SK-N-SH treated with all-trans-retinoic acid at 6 μM for 48 hours (cell line): ENCODE data around the gene MPPED2.

ENCODE experiments used
- ATAC-seq: fragments of 200-7000 bp; cut with Tn5 transposase; 3 replicates; pipeline ENCODE4 v1.9.1; 2020; ENCODE audit warnings: mild to moderate bottlenecking, moderate library complexity
- BACH2 ChIP-seq: fragments of 250-450 bp; sonication (Bioruptor Pico); IDR thresholded peaks from 2 replicates; pipeline ENCODE4 v1.9.0; 2021; ENCODE audit warnings: mild to moderate bottlenecking, borderline replicate concordance
- CSDC2 ChIP-seq: fragments of 250-450 bp; sonication (Bioruptor Pico); IDR thresholded peaks from 2 replicates; pipeline ENCODE4 v1.5.0; 2020; ENCODE audit warnings: mild to moderate bottlenecking, moderate library complexity
- ESRRG ChIP-seq: fragments of 250-450 bp; sonication (Bioruptor Pico); IDR thresholded peaks from 2 replicates; pipeline ENCODE4 v1.6.1; 2021; ENCODE audit warnings: mild to moderate bottlenecking
- GLIS3 ChIP-seq: fragments of 250-450 bp; sonication (Bioruptor Pico); IDR thresholded peaks from 2 replicates; pipeline ENCODE4 v1.5.0; 2020; ENCODE audit warnings: mild to moderate bottlenecking, moderate library complexity
- OSR1 ChIP-seq: fragments of 250-450 bp; sonication (Bioruptor Pico); IDR thresholded peaks from 2 replicates; pipeline ENCODE4 v1.8.0; 2022; ENCODE audit warnings: moderate library complexity, mild to moderate bottlenecking, inconsistent platforms
- RARB ChIP-seq: fragments of 250-450 bp; sonication (Bioruptor Pico); IDR thresholded peaks from 2 replicates; pipeline ENCODE4 v1.8.0; 2021; ENCODE audit warnings: mild to moderate bottlenecking, moderate library complexity
- SNAI2 ChIP-seq: fragments of 250-450 bp; sonication (Bioruptor Pico); IDR thresholded peaks from 2 replicates; pipeline ENCODE4 v1.5.0; 2020; ENCODE audit warnings: mild to moderate bottlenecking, moderate library complexity
- TOX ChIP-seq: fragments of 250-450 bp; sonication (Bioruptor Pico); IDR thresholded peaks from 2 replicates; pipeline ENCODE4 v1.8.0; 2021; ENCODE audit warnings: mild to moderate bottlenecking, moderate library complexity, borderline replicate concordance
- ZC3H10 ChIP-seq: fragments of 250-450 bp; sonication (Bioruptor Pico); IDR thresholded peaks from 2 replicates; pipeline ENCODE4 v1.5.1; 2021; ENCODE audit warnings: mild to moderate bottlenecking, moderate library complexity
- ZFP30 ChIP-seq: fragments of 450-650 bp; formaldehyde crosslinking; IDR thresholded peaks from 2 replicates; pipeline ENCODE4 v1.5.0; 2022; ENCODE audit warnings: mild to moderate bottlenecking, moderate library complexity
- ZNF565 ChIP-seq: fragments of 450-650 bp; formaldehyde crosslinking; conservative IDR thresholded peaks from 2 replicates; pipeline ENCODE4 v1.5.0; 2020; ENCODE audit warnings: low read depth, mild to moderate bottlenecking, moderate library complexity
- ZNF70 ChIP-seq: fragments of 450-650 bp; formaldehyde crosslinking; IDR thresholded peaks from 2 replicates; pipeline ENCODE4 v1.5.0; 2020; ENCODE audit warnings: mild to moderate bottlenecking, moderate library complexity
- ZNF8 ChIP-seq: fragments of 450-650 bp; formaldehyde crosslinking; IDR thresholded peaks from 2 replicates; pipeline ENCODE4 v1.5.0; 2020; ENCODE audit warnings: mild to moderate bottlenecking, moderate library complexity
- TF ChIP-seq, protein P1 (sequence below): fragments of 250-450 bp; sonication (Bioruptor Pico); IDR thresholded peaks from 2 replicates; pipeline ENCODE4 v1.8.0; 2020; ENCODE audit warnings: mild to moderate bottlenecking, moderate library complexity, borderline replicate concordance
- TF ChIP-seq, protein P2 (sequence below): fragments of 250-450 bp; sonication (Bioruptor Pico); IDR thresholded peaks from 2 replicates; pipeline ENCODE4 v1.5.0; 2020; ENCODE audit warnings: mild to moderate bottlenecking, moderate library complexity
- TF ChIP-seq, protein P3 (sequence below): fragments of 250-450 bp; sonication (Bioruptor Pico); IDR thresholded peaks from 2 replicates; pipeline ENCODE4 v1.5.1; 2021; ENCODE audit warnings: mild to moderate bottlenecking, moderate library complexity
- TF ChIP-seq, protein P4 (sequence below): fragments of 250-450 bp; sonication (Bioruptor Pico); IDR thresholded peaks from 2 replicates; pipeline ENCODE4 v1.5.1; 2020; ENCODE audit warnings: low read depth, mild to moderate bottlenecking, moderate library complexity
- TF ChIP-seq, protein P5 (sequence below): fragments of 250-450 bp; sonication (Bioruptor Pico); IDR thresholded peaks from 2 replicates; pipeline ENCODE4 v1.8.0; 2021; ENCODE audit warnings: low read depth, mild to moderate bottlenecking, moderate library complexity, borderline replicate concordance

MPPED2 gene

DNA sequence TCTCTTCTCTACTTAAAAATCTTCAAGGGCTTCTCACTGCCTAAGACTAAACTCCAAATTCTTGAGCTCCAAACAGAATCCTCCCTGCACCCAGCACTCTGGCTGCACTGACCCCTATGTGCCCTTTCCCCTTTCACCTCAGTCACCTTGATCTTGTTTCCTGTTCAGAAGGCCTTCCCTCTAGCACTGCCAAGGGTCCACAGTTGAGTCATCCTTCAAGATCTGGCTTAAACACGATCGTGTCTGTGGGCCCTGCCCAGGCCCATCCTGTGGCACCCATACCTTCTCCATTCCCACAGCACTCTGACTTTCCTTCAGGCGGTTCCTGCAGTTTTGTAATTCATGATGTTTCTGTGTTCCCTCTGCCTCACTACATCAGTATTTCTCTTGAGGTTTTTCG lies 134.0 kb downstream of the MPPED2 start (continued):
- TF ChIP-seq, protein P1, sequence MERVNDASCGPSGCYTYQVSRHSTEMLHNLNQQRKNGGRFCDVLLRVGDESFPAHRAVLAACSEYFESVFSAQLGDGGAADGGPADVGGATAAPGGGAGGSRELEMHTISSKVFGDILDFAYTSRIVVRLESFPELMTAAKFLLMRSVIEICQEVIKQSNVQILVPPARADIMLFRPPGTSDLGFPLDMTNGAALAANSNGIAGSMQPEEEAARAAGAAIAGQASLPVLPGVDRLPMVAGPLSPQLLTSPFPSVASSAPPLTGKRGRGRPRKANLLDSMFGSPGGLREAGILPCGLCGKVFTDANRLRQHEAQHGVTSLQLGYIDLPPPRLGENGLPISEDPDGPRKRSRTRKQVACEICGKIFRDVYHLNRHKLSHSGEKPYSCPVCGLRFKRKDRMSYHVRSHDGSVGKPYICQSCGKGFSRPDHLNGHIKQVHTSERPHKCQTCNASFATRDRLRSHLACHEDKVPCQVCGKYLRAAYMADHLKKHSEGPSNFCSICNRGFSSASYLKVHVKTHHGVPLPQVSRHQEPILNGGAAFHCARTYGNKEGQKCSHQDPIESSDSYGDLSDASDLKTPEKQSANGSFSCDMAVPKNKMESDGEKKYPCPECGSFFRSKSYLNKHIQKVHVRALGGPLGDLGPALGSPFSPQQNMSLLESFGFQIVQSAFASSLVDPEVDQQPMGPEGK (CRISPR knock-in tag), result no peak
- TF ChIP-seq, all 23 proteins: peak for 0

DNA sequence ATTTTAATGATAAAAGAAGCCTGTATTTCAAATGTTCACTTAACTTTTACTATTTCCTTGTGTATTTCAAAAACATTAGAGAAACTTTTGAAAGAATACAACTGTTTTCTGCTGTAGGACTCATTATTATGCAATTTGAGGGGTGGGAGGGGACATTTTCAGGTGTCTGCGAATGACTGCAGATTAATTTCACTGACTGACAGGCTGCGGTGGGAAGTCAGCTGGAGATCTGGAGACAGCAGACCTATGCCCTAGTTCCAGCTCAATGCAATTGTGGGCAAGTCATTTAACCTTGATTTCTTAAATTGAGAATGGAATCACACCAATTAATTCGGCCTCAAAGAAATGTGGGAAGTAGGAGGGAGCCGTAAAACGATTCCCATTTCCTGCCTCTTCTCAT lies 134.5 kb downstream of the MPPED2 start:
- TF ChIP-seq ZNF565 (CRISPR knock-in tag), result no peak
- TF ChIP-seq TOX (CRISPR knock-in tag), result no peak
- TF ChIP-seq, protein P2, sequence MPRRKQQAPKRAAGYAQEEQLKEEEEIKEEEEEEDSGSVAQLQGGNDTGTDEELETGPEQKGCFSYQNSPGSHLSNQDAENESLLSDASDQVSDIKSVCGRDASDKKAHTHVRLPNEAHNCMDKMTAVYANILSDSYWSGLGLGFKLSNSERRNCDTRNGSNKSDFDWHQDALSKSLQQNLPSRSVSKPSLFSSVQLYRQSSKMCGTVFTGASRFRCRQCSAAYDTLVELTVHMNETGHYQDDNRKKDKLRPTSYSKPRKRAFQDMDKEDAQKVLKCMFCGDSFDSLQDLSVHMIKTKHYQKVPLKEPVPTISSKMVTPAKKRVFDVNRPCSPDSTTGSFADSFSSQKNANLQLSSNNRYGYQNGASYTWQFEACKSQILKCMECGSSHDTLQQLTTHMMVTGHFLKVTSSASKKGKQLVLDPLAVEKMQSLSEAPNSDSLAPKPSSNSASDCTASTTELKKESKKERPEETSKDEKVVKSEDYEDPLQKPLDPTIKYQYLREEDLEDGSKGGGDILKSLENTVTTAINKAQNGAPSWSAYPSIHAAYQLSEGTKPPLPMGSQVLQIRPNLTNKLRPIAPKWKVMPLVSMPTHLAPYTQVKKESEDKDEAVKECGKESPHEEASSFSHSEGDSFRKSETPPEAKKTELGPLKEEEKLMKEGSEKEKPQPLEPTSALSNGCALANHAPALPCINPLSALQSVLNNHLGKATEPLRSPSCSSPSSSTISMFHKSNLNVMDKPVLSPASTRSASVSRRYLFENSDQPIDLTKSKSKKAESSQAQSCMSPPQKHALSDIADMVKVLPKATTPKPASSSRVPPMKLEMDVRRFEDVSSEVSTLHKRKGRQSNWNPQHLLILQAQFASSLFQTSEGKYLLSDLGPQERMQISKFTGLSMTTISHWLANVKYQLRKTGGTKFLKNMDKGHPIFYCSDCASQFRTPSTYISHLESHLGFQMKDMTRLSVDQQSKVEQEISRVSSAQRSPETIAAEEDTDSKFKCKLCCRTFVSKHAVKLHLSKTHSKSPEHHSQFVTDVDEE (CRISPR knock-in tag), result no peak
- no peak for TF ChIP-seq ZNF8 (CRISPR knock-in tag)
- ATAC-seq, result no peak

DNA sequence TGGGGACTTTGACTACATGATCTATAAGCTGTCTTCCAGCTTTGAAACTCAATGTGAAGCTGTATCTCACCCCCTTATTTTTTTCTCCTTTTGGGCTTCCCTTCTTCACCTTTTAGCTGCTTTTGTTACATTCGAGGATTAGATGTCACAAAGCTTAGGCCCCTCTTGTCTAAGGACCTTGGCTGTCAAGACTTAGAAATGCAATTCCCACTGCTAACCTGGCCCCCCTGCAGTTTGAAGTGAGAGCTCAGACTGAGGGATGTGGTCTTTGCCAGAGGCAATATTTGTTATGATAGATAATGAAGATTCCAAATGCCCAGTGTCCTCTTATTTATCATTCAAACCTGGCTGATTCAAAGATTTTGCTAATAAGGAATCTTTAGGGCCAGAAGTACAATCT lies 135.0 kb downstream of the MPPED2 start:
- ATAC-seq, result no peak
- TF ChIP-seq ZNF8 (CRISPR knock-in tag) (no peak), ZNF70 (CRISPR knock-in tag) (no peak), ZNF565 (CRISPR knock-in tag) (no peak), ZC3H10 (CRISPR knock-in tag) (no peak), TOX (CRISPR knock-in tag) (no peak), ZFP30 (no peak), ESRRG (CRISPR knock-in tag) (no peak), RARB (CRISPR knock-in tag) (no peak), BACH2 (CRISPR knock-in tag) (no peak), GLIS3 (no peak), OSR1 (CRISPR knock-in tag) (no peak), CSDC2 (no peak), SNAI2 (CRISPR knock-in tag) (no peak)
- TF ChIP-seq, protein P3, sequence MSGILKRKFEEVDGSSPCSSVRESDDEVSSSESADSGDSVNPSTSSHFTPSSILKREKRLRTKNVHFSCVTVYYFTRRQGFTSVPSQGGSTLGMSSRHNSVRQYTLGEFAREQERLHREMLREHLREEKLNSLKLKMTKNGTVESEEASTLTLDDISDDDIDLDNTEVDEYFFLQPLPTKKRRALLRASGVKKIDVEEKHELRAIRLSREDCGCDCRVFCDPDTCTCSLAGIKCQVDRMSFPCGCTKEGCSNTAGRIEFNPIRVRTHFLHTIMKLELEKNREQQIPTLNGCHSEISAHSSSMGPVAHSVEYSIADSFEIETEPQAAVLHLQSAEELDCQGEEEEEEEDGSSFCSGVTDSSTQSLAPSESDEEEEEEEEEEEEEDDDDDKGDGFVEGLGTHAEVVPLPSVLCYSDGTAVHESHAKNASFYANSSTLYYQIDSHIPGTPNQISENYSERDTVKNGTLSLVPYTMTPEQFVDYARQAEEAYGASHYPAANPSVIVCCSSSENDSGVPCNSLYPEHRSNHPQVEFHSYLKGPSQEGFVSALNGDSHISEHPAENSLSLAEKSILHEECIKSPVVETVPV (CRISPR knock-in tag), result no peak
- TF ChIP-seq, protein P4, sequence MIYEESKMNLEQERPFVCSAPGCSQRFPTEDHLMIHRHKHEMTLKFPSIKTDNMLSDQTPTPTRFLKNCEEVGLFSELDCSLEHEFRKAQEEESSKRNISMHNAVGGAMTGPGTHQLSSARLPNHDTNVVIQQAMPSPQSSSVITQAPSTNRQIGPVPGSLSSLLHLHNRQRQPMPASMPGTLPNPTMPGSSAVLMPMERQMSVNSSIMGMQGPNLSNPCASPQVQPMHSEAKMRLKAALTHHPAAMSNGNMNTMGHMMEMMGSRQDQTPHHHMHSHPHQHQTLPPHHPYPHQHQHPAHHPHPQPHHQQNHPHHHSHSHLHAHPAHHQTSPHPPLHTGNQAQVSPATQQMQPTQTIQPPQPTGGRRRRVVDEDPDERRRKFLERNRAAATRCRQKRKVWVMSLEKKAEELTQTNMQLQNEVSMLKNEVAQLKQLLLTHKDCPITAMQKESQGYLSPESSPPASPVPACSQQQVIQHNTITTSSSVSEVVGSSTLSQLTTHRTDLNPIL (CRISPR knock-in tag), result no peak

DNA sequence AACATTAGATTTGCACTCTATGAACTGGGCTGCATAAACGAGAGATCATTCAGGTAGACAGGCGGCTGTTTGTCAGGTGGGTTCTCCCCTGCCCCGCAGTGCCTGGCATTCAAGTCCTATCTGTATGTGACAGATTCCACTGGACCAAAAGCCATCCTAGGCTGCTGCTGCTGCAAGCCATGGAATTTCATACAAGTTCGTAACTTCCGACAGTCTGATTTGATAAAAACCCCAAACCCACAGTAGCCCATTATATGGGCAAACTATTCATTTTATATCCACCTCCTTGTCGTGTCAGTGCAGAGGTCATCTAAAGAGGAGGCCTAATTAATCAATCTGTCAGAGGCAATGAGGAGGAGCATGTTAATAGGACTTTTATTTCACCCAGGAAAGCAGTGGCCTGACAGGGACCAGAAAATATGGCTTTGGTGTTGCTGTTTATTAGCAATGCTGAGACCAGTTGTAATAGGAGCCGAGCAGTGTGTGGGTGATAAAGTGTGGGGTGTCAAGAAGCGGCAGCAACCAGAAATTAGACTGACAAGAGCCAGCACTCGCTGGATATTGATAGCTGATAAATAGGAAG lies 139.0 kb downstream of the MPPED2 start:
- ATAC-seq, result no peak
- TF ChIP-seq BACH2 (CRISPR knock-in tag), result no peak
- no peak for TF ChIP-seq ESRRG (CRISPR knock-in tag)

DNA sequence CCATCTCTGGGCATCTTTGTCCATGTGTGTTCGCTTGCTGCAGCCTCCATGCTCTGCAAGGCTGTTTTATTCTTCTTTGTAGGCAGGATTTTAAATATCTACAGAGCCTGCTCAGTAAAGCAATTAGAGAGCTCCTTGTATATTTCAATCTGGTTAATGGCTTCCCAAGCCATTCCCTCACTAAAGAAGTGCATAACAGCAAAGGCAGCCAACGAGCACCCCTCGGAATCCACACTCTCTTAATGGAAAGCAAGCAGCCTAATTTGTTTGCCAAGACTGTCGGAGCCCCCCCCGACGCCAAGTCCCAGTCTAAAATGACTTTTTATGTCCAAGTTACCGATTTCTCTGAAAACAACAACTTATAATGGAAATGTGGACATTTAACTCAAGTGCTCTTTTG lies 139.6 kb downstream of the MPPED2 start:
- ATAC-seq, result no peak
- no peak for TF ChIP-seq RARB (CRISPR knock-in tag)

DNA sequence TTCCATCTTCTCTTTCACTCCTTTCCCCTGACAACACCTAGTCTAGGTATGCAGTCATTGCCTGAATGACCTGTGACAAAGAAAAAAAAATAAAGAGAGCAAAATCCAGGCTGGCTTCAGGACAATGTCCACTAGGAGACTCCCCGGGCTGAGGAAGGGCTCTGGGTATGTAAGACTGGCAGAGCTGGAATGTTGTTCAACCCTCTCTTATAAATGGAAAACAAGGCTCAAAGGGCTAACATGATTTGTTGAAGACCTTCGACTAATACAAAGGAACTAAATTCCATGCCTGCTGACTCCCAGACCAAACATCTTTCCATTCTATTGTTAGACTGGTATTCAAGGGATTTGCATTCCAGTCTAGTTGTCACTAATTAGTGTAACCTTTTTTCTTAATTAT lies 141.1 kb downstream of the MPPED2 start:
- TF ChIP-seq, protein P5, sequence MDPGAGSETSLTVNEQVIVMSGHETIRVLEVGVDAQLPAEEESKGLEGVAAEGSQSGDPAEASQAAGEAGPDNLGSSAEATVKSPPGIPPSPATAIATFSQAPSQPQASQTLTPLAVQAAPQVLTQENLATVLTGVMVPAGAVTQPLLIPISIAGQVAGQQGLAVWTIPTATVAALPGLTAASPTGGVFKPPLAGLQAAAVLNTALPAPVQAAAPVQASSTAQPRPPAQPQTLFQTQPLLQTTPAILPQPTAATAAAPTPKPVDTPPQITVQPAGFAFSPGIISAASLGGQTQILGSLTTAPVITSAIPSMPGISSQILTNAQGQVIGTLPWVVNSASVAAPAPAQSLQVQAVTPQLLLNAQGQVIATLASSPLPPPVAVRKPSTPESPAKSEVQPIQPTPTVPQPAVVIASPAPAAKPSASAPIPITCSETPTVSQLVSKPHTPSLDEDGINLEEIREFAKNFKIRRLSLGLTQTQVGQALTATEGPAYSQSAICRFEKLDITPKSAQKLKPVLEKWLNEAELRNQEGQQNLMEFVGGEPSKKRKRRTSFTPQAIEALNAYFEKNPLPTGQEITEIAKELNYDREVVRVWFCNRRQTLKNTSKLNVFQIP (CRISPR knock-in tag), result no peak
- TF ChIP-seq ZNF565 (CRISPR knock-in tag), result no peak
- TF ChIP-seq, protein P1 (CRISPR knock-in tag), result no peak
- no peak for TF ChIP-seq ESRRG (CRISPR knock-in tag)
- no peak for TF ChIP-seq ZNF70 (CRISPR knock-in tag)
- no peak for TF ChIP-seq ZNF8 (CRISPR knock-in tag)
- no peak for ATAC-seq
